K562 (cell line): ENCODE results near the gene ST6GALNAC6. TPM values are rescaled to one million over a fixed set of nuclear protein-coding genes. Genes with fewer than 3 reads are reported as not detected.

Experiments
- CHD7 ChIP-seq: fragments of 200-600 bp; sonication (generic); IDR thresholded peaks from one replicate; pipeline ENCODE4 v1.6.1; 2012; ENCODE audit warnings: mild to moderate bottlenecking, low read depth, low read length, inconsistent platforms
- CREM ChIP-seq: IDR thresholded peaks from 2 replicates; pipeline ENCODE4 v1.6.1; 2014; ENCODE audit warnings: antibody characterized with exemption, low read depth
- GTF2F1 ChIP-seq: IDR thresholded peaks from 2 replicates; pipeline ENCODE4 v1.6.1; 2011; ENCODE audit warnings: low read depth, low read length, improper control_type of control experiment
- KAT7 ChIP-seq: sonication (generic); formaldehyde crosslinking; IDR thresholded peaks from 2 replicates; pipeline ENCODE4 v1.8.0; 2022; ENCODE audit warnings: missing genetic modification reagents, mild to moderate bottlenecking, borderline replicate concordance
- POLR3A ChIP-seq: IDR thresholded peaks from 2 replicates; pipeline ENCODE4 v1.6.1; 2011; ENCODE audit warnings: borderline replicate concordance, mild to moderate bottlenecking, moderate library complexity; ENCODE audit not compliant: insufficient read length, insufficient read depth; ENCODE audit errors: extremely low read depth
- RB1 ChIP-seq: fragments of 450-650 bp; IDR thresholded peaks from 2 replicates; pipeline ENCODE4 v1.6.1; 2017; ENCODE audit warnings: low read depth, mild to moderate bottlenecking
- SMC3 ChIP-seq: conservative IDR thresholded peaks from 2 replicates; pipeline ENCODE4 v1.6.1; 2011; ENCODE audit warnings: low read depth, low read length, improper control_type of control experiment; ENCODE audit not compliant: insufficient read depth
- SREBF2 ChIP-seq: sonication (generic); formaldehyde crosslinking; IDR thresholded peaks from 2 replicates; pipeline ENCODE4 v1.4.0; 2020; ENCODE audit warnings: mild to moderate bottlenecking, missing genetic modification reagents
- ZNF311 ChIP-seq: fragments of 250-450 bp; sonication (Bioruptor Pico); IDR thresholded peaks from 2 replicates; pipeline ENCODE4 v1.4.0; 2020; ENCODE audit warnings: mild to moderate bottlenecking, moderate library complexity
- polyA plus RNA-seq, 8 experiments: library from polyadenylated mRNA; depleted of rRNA in 4 of 8; stranded (reverse) in 5 of 8; unstranded in 3 of 8; fragments of >200 nt; fragmentation: Nextera tagmentation in 2 of 8; fragmentation: Illumina TruSeq in 1 of 8; extraction: Ambion mirVana in 2 of 8; extraction: Trizol in 1 of 8; gene quantifications; 2 replicates each; pipeline versions ENCODE4 v1.2.1 to v1.2.3, GENCODE V29; 2011 to 2014; ENCODE audit warnings: inconsistent platforms in 1 of 8, missing spikeins in 1 of 8
- total RNA-seq, 7 experiments: library from RNA; depleted of rRNA in 6 of 7; stranded (reverse); fragments of >200 nt in 6 of 7; fragmentation: Illumina TruSeq in 2 of 7; extraction: Trizol in 2 of 7; gene quantifications; 2 replicates each; pipeline versions ENCODE4 v1.2.1 to v1.2.3, GENCODE V29; 2011 to 2021; ENCODE audit warnings: low replicate concordance in 1 of 7
- TF ChIP-seq, protein P1 (sequence below): sonication (generic); formaldehyde crosslinking; IDR thresholded peaks from 2 replicates; pipeline ENCODE4 v1.8.1; 2022; ENCODE audit warnings: missing genetic modification reagents
- TF ChIP-seq, protein P2 (sequence below): fragments of 250-450 bp; sonication (Bioruptor Pico); IDR thresholded peaks from 2 replicates; pipeline ENCODE4 v1.8.0; 2021; ENCODE audit warnings: moderate library complexity, mild to moderate bottlenecking, inconsistent platforms

The ST6GALNAC6 gene
- total and polyA plus RNA-seq, 9 of the 15 experiments (the other 6 are each of a cell fraction or from before 2014, with no cell fraction given) = 0.13 to 23.0 (median 14.5) TPM

DNA sequence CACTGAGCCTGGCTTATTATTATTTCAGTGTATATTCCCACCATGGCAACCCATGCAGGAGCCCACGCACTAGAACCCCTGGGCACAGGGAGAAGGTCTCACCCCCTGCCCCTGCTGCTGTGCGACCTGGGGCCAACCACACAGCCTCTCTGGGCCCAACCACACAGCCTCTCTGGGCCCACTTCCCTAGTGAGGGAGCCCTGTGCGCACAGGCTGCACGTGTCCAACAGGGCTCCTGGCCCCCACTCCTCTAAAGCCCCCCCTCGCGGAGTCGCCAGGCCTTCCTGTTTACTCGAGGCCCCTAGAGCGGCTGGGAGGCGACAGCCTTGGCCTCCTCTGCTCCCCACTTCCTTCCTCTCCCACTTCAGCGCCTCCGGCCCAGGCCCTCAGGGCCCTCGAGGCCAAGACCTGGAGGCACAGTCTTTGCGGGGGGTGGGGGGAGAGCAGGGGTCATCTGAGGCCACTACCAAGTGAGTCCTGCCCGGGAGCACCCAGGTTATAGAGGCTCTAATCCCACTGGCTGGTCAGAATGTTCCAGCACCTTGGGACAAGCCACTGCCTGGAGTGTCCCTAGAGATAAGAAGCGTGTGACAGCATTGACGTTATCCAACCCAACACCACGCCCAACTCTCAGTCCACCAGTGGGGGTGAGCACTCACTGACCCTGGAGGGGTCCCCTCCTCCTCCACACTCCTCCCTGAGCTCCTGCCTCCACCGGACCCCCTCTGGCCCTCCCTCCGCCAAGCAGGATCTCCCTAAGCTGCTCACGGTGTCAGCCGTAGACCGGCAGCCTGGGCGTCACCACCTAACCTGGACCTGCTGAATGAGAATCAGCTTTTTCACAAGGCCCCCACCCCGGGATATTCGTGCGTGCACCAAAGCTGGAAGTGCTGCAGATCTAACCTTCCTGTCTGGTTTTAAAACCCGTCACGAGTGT, 37.1 kb downstream of the ST6GALNAC6 start (continued):
- TF ChIP-seq, protein P1, sequence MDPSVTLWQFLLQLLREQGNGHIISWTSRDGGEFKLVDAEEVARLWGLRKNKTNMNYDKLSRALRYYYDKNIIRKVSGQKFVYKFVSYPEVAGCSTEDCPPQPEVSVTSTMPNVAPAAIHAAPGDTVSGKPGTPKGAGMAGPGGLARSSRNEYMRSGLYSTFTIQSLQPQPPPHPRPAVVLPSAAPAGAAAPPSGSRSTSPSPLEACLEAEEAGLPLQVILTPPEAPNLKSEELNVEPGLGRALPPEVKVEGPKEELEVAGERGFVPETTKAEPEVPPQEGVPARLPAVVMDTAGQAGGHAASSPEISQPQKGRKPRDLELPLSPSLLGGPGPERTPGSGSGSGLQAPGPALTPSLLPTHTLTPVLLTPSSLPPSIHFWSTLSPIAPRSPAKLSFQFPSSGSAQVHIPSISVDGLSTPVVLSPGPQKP (CRISPR knock-in tag) = no peak
- TF ChIP-seq POLR3A = no peak
- TF ChIP-seq, protein P2, sequence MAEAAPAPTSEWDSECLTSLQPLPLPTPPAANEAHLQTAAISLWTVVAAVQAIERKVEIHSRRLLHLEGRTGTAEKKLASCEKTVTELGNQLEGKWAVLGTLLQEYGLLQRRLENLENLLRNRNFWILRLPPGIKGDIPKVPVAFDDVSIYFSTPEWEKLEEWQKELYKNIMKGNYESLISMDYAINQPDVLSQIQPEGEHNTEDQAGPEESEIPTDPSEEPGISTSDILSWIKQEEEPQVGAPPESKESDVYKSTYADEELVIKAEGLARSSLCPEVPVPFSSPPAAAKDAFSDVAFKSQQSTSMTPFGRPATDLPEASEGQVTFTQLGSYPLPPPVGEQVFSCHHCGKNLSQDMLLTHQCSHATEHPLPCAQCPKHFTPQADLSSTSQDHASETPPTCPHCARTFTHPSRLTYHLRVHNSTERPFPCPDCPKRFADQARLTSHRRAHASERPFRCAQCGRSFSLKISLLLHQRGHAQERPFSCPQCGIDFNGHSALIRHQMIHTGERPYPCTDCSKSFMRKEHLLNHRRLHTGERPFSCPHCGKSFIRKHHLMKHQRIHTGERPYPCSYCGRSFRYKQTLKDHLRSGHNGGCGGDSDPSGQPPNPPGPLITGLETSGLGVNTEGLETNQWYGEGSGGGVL (CRISPR knock-in tag) = no peak
- TF ChIP-seq KAT7 (CRISPR knock-in tag) = peak; percentile 77; the same call in 1 of the 2 replicates
- TF ChIP-seq GTF2F1 = no peak
- TF ChIP-seq CHD7 = no peak
- TF ChIP-seq CREM = peak; percentile 88
- TF ChIP-seq SMC3 = no peak
- peak; percentile 55; the same call in 1 of the 2 replicates for TF ChIP-seq RB1
- TF ChIP-seq ZNF311 (CRISPR knock-in tag) = peak; percentile 8
- TF ChIP-seq SREBF2 (CRISPR knock-in tag) = no peak
